Measurements from ENCODE around the gene ZNF444.

DNA sequence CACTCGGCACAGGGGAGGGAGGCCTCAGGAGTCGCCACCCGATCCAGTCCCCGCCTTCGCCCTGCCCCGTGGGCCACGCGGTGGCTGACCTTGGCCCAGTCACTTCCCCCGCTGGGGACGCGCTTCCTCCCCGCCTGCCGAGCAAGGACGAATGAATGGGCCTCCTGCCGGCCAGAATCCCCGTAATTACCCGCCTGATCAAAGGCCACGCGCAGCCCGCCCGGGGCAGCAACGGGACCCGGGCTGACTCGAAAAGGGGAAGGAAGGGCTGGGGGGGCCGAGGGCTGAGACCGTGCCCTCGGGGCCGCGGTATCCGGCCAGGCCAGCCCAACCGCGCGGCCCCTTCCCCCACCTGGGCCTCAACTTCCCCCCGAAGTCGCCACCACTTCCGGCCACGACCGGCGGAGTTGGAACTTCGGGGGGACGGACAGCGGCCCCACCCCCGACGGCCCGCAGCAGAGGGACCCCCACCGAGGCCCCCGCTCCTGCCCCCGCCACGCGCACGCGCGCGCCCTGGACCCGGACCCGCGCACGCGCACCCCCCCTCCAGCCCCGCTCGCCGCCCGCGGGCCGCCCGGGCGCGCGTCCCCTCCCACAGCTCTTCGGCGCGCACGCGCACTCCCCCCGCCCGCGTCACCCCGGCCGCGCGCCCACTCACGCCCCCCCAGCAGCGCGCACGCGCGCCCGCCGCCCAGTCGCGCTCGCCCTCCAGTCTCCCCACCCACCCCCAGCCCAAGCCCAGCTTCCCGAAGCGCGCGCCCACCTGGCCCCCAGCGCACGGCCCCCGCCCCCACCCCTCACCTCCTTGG is 20.5 kb upstream of the ZNF444 start:
- no peak for TF ChIP-seq EZH2 (IDR thresholded peaks at IDR 0.05)
- peak; percentile 21; the same call in 1 of the 2 replicates for TF ChIP-seq POLR2AphosphoS5 (IDR thresholded peaks at IDR 0.05; ENCODE audit: borderline replicate concordance, low read depth, low read length)
- TF ChIP-seq FOXP2 (optimal IDR thresholded peaks at IDR 0.05; ENCODE audit: control extremely low read depth, extremely low read length, insufficient read depth): no peak
